ENCODE measurements around the gene RPL27A.

Gene RPL27A

DNA sequence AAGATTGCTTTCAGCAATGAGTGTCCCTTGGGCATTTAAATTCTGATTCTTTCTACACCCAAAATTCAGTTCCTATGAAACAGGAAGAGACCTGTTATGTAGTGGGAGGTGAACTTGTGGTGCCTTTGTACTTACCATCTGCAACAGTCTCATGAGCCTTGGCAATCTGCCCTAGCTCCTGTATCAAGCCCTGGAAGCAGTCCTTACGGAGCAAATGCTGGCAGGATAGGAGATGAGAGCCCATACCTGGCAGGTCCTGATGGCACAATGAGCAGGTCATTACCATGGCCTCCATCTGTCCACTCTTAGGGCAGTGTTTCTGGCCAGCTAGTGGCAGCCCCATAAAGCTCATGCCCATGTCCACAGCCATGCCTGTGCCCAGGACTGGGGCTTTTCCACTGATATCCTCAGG lies 10.9 kb upstream of the RPL27A start:
- no peak overlapping the region for H3K4me3 ChIP-seq (ENCODE audit: control insufficient read depth, low read depth, low read length)
- TF ChIP-seq, protein P1, sequence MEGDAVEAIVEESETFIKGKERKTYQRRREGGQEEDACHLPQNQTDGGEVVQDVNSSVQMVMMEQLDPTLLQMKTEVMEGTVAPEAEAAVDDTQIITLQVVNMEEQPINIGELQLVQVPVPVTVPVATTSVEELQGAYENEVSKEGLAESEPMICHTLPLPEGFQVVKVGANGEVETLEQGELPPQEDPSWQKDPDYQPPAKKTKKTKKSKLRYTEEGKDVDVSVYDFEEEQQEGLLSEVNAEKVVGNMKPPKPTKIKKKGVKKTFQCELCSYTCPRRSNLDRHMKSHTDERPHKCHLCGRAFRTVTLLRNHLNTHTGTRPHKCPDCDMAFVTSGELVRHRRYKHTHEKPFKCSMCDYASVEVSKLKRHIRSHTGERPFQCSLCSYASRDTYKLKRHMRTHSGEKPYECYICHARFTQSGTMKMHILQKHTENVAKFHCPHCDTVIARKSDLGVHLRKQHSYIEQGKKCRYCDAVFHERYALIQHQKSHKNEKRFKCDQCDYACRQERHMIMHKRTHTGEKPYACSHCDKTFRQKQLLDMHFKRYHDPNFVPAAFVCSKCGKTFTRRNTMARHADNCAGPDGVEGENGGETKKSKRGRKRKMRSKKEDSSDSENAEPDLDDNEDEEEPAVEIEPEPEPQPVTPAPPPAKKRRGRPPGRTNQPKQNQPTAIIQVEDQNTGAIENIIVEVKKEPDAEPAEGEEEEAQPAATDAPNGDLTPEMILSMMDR (IDR thresholded peaks at IDR 0.05; ENCODE audit: control insufficient read depth, insufficient read depth, low read depth, low read length, missing control alignments) = no peak
- DNase-seq (ENCODE audit: low read depth) = no peak

DNA sequence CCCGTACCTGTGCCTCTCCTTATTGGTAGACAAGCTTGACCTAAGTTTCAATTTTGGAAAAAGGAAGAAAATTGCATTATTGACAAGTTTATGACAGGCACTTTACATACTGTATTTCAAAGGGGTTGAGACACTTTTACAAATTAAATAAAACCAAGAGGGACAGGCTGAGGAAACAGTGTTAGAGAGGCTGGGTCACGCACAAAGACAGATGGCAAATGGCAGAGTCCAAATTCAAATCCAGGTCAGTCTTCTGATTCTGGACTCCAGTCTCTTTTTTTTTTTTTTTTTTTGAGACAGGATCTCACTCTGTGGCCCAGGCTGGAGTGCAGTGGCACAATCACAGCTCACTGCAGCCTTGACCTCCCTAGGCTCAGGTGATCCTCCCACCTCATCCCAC lies 10.2 kb upstream of the RPL27A start:
- TF ChIP-seq, protein P1 (IDR thresholded peaks at IDR 0.05; ENCODE audit: control insufficient read depth, insufficient read depth, low read depth, low read length, missing control alignments) = no peak
- H3K4me3 ChIP-seq (ENCODE audit: control insufficient read depth, low read depth, low read length) = no peak overlapping the region
- no peak for DNase-seq (ENCODE audit: low read depth)

DNA sequence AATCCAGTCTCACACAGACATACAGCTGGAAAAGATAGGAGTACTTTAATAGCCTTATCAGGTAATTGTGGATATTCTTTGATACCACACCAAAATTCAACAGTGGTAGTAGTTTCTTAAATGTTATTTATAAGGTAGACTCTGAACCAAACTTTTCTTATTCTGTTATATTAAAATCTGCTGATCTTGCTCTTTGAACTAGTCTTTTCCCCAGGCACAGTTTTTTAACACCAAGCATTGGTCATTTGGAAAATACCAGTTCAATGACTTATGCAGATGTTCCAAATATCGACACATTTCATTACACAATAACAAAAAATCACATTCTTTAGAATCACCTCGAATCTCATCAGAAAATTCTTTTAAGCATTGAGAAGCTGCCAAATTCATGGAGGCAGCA lies 7.7 kb upstream of the RPL27A start:
- no peak overlapping the region for H3K4me3 ChIP-seq (ENCODE audit: control insufficient read depth, low read depth, low read length)
- TF ChIP-seq, protein P1 (IDR thresholded peaks at IDR 0.05; ENCODE audit: control insufficient read depth, insufficient read depth, low read depth, low read length, missing control alignments) = no peak
- DNase-seq (ENCODE audit: low read depth) = no peak

DNA sequence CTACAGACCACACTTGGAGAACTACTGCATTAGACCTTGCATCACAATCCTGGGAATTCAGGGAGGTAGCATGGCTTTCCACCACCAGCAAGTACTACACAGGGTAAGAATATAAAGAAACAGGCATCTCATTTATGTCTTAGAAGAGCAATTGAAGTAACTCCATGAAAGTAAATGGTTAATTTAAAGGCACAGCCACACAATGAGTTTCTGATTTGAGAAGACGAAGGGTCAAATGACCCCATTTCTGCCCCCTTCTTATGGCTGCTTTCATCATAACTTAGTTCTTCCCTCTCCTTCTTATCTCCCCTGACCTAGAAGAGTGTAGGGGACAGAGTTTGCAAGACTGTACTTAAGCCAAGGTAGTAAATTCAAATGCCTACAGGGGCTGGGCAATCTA lies 6.1 kb upstream of the RPL27A start:
- H3K4me3 ChIP-seq (ENCODE audit: control insufficient read depth, low read depth, low read length) = no peak overlapping the region
- TF ChIP-seq, protein P1 (IDR thresholded peaks at IDR 0.05; ENCODE audit: control insufficient read depth, insufficient read depth, low read depth, low read length, missing control alignments) = no peak
- no peak for DNase-seq (ENCODE audit: low read depth)

DNA sequence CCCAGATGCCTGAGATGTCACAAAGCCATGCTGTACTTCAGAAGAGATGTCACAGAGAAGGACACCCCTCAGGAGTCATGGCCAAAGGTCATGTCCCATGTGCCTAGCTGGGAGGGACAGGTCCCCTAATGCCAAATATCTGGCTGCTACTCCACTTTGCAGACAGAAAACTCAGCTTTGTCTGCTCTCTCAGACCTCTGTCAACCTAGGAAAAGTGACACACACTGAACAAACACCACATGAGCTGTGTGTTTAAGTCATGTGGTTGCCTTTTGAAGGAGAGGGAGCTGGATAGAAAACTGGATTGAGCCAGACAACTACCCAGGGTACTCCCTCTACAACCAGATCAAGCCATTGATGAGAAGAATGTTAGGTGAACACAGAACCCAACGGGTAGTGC lies 3.6 kb upstream of the RPL27A start:
- DNase-seq (ENCODE audit: low read depth) = no peak
- TF ChIP-seq, protein P1 (IDR thresholded peaks at IDR 0.05; ENCODE audit: control insufficient read depth, insufficient read depth, low read depth, low read length, missing control alignments) = no peak
- no peak overlapping the region for H3K4me3 ChIP-seq (ENCODE audit: control insufficient read depth, low read depth, low read length)

DNA sequence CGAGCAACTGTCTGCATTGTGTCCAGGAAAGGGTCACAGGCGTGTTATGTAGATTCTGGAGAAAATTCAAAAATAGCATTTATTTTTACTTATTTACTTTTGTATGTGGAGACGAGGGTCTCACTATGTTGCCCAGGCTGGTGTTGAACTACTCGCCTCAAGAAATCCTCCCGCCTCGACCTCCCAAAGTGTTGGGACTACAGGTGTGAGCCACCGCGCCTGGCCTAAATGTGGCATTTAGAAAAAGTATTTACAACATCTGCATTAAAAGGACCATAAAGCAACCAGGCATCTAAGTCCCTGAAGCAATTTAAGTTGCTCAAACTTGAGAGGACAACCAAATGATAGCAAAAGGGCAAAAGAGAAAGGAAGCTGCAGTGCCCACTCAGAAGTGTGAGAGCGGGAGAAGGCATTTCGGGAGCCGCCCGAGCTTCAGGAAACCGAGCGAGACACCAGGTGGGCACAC lies 722 bp upstream of the RPL27A start:
- TF ChIP-seq, protein P1 (IDR thresholded peaks at IDR 0.05; ENCODE audit: control insufficient read depth, insufficient read depth, low read depth, low read length, missing control alignments) = no peak
- H3K4me3 ChIP-seq (ENCODE audit: control insufficient read depth, low read depth, low read length) = peak overlapping the region; percentile 98
- no peak for DNase-seq (ENCODE audit: low read depth)

All from AG09309 (cell line).